Muscle layer of colon (tissue), 2 donors: Measurements from ENCODE around the gene TESK1.
"Not testable (repeated sequence)": the region's sequence is repeated elsewhere in the genome, so short reads cannot be mapped to it uniquely, and the experiment has no call there.

Experiments
- H3K27ac ChIP-seq: one replicate; pipeline ENCODE4 v1.7.0; 2013; ENCODE audit warnings: low read depth, mild to moderate bottlenecking, low read length, moderate library complexity
- H3K27me3 ChIP-seq, 2 donors: one replicate each; pipeline ENCODE4 v1.7.0; 2013; ENCODE audit warnings: low read length in 2 of 2, mild to moderate bottlenecking in 2 of 2; ENCODE audit not compliant: insufficient read depth in 2 of 2, control insufficient read depth in 1 of 2
- H3K36me3 ChIP-seq: one replicate; pipeline ENCODE4 v1.7.0; 2013; ENCODE audit warnings: mild to moderate bottlenecking, low read length; ENCODE audit not compliant: insufficient read depth
- H3K4me1 ChIP-seq: one replicate; pipeline ENCODE4 v1.7.0; 2013; ENCODE audit warnings: mild to moderate bottlenecking, low read length; ENCODE audit not compliant: insufficient read depth
- H3K4me3 ChIP-seq, 2 donors: one replicate each; pipeline ENCODE4 v1.7.0; 2013; ENCODE audit warnings: low read length in 2 of 2, low read depth in 1 of 2, mild to moderate bottlenecking in 1 of 2, moderate library complexity in 1 of 2
- H3K9ac ChIP-seq: one replicate; pipeline ENCODE4 v1.7.0; 2013; ENCODE audit warnings: low read length
- H3K9me3 ChIP-seq: one replicate; pipeline ENCODE4 v1.7.0; 2013; ENCODE audit warnings: mild to moderate bottlenecking, low read length
- donor health status: abdominal sarcoma.
- donor health status: Adenocarcinoma of cecum.

The TESK1 gene

DNA sequence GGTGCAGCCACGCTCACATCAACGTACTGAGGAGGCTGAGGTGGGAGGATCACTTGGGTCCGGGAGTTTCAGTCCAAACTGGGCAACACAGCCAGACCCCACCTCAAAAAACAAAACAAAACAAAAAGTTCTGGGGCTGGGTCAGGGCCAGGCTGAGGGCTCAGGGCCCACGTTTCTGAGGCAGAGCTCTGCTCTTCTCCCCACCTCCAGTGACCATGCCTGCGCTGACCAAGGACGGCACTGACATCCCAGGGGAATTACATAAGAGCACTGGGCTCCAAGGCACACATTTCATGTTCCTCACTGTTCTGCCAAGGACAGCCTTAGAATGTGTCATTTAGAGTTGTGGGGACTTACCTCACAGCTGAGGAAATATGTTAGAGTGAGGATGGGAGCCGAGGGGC lies 40.4 kb upstream of the TESK1 start:
- H3K27me3 ChIP-seq, result no peaks in the 10 kb centered on the region
- no peak overlapping the region for H3K4me3 ChIP-seq
- no peak overlapping the region for H3K9ac ChIP-seq
- no peak overlapping the region for H3K27ac ChIP-seq
- no peaks in the 10 kb centered on the region for H3K36me3 ChIP-seq
- H3K9me3 ChIP-seq, result no peaks in the 10 kb centered on the region
- peaks cover 31% of the 10 kb centered on the region for H3K4me1 ChIP-seq

DNA sequence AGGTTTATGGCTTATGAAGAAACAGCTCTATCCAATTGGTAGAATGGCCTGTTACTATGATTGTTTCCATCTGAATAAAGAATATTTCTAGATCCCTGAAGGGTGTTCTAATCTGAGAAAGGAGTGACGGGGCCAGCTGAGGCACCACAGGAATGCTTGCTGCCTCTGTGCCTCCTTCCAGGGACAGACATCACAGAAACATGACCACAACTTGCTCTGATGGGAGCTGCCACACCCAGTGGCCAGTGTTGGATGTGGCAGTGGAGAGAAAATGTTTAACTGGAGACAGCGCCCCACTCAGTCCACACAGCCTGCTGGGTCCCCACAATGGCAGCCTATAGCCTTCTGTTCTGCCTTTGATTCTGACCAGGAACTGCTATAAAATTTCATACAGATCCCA lies 38.6 kb upstream of the TESK1 start:
- H3K4me1 ChIP-seq, result peaks cover 31% of the 10 kb centered on the region
- H3K36me3 ChIP-seq, result no peaks in the 10 kb centered on the region
- no peak overlapping the region for H3K4me3 ChIP-seq
- no peak overlapping the region for H3K27ac ChIP-seq
- H3K27me3 ChIP-seq, result no peaks in the 10 kb centered on the region
- H3K9me3 ChIP-seq, result no peaks in the 10 kb centered on the region
- no peak overlapping the region for H3K9ac ChIP-seq

DNA sequence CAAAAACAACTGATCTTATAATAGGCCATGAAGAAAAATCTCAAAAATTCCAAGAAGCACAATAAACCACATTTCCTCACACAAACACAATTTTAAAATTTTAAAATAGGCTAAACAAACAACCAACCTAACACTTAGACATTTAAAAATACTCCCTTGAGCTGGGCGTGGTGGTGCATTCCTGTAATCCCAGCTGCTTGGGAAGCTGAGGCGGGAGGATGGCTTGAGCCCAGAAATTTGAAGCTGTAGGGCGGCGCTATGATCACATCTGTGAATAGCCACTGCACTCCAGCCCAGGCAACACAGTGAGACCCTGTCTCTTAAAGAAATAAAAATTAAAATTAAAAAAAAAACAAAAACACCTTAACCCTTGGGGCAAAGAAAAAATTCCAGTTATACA lies 36.9 kb upstream of the TESK1 start:
- peaks cover 22% of the 10 kb centered on the region for H3K4me1 ChIP-seq
- H3K4me3 ChIP-seq, result no peak overlapping the region
- no peaks in the 10 kb centered on the region for H3K36me3 ChIP-seq
- H3K27ac ChIP-seq, result no peak overlapping the region
- H3K9ac ChIP-seq, result no peak overlapping the region
- H3K27me3 ChIP-seq, result no peaks in the 10 kb centered on the region
- H3K9me3 ChIP-seq, result no peaks in the 10 kb centered on the region

DNA sequence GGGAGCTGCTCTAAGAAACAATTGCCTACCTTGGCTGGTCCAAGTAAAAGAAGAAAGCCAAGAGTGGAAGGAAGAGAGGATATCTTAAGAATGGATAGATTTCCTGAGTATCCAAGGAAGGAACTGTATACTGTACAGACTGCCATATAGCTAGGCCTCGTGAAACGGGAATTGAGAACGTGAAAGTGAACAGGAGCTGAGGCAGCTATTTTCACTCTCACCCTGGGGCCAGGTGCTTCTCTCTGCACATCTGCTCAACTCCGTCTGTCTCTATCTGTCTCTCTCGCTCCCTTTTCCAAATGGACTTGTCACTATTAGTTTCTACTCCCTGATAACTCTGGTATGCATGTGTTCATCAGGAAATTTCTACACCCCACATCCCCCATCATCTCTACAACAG lies 35.9 kb upstream of the TESK1 start:
- no peaks in the 10 kb centered on the region for H3K27me3 ChIP-seq
- no peak overlapping the region for H3K27ac ChIP-seq
- no peak overlapping the region for H3K4me3 ChIP-seq
- H3K4me1 ChIP-seq, result peaks cover 12% of the 10 kb centered on the region
- no peak overlapping the region for H3K9ac ChIP-seq
- no peaks in the 10 kb centered on the region for H3K9me3 ChIP-seq
- no peaks in the 10 kb centered on the region for H3K36me3 ChIP-seq

DNA sequence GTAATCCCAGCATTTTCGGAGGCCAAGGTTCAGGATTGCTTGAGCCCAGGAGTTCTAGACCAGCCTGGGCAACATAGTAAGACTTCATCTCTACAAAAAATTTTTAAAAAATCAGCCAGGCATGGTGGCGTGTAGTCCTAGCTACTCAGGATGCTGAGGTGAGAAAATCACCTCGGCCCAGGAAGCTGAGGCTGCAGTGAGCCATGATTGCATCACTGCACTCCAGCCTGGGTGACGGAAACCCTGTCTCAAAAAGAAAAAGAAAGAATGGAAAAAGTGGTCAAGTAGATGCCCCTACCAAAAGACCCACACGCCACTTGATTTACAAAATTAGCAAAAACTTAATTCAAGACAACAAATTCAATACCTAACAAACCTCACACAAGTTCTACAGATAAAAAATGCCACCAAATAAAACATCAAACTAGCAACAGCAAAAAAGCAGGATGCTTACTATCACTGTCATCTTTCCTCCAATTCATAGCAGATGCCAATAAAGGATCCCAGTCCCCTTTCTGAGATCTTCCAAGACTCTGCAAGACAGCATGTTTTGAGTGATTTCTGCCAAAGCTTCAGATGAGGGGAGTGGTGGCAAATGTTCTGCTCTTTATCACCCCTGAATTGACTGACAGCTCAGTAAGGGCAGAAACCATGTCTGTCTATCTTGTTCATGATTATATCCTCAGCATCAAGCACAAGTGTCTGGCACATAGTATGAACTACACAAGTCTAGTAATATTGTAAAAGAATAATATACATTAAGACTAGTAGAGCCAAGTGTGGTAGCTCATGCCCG lies 34.2 kb upstream of the TESK1 start:
- Histone ChIP-seq H3K36me3 (no peaks in the 10 kb centered on the region), H3K9ac (no peak overlapping the region), H3K27ac (no peak overlapping the region), H3K4me3 (no peak overlapping the region), H3K27me3 (no peaks in the 10 kb centered on the region), H3K9me3 (no peaks in the 10 kb centered on the region), H3K4me1 (no peaks in the 10 kb centered on the region)

DNA sequence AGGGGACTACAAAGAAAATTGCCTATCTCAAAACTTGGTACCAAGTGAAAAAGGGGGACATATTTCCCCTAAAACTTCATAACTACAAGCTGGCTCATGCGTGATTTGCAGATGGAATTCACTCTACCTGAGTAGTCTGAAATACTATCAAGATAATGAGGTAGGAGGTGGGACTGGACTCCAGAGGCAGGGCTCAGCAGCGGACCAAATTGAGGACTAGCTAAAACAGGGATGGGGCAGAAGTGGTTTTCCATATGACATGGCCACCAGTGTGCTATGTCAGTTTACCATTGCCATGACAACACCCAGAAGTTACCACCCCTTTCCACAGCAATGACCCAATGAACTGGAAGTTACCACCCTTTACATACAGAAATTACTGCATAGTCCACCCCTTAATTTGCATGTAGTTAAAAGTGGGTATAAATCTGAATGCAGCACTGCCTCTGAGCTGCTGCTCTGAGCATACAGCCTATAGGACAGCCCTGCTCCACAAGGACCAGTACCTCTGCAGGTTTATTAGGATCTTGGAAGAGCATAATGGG lies 30.4 kb upstream of the TESK1 start:
- Histone ChIP-seq H3K36me3 (no peaks in the 10 kb centered on the region), H3K9me3 (no peaks in the 10 kb centered on the region), H3K27me3 (no peaks in the 10 kb centered on the region), H3K4me3 (no peak overlapping the region), H3K4me1 (no peaks in the 10 kb centered on the region), H3K27ac (no peak overlapping the region), H3K9ac (no peak overlapping the region)

DNA sequence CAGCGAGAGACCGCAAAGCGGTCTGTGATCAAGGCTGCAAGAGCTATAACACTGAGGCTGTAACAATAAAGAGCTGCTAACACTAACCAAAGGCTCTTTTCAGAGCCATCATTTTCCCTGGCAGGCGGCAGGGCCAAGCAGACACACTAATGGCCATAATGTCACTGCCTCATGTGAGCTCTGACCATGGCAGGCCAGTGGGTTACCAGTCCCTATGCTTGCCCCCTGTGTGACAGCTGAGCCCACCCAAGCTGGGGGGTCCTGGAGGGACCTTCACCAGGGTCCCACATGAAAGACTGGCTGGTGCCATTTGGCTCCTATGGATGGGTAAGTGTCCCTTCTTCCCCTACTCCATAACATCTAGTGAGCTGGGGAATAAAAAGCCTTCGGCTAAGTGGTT lies 29.6 kb upstream of the TESK1 start:
- no peak overlapping the region for H3K27ac ChIP-seq
- H3K9ac ChIP-seq, result no peak overlapping the region
- H3K27me3 ChIP-seq, result no peaks in the 10 kb centered on the region
- no peaks in the 10 kb centered on the region for H3K4me1 ChIP-seq
- H3K36me3 ChIP-seq, result no peaks in the 10 kb centered on the region
- no peak overlapping the region for H3K4me3 ChIP-seq
- H3K9me3 ChIP-seq, result peaks cover 7% of the 10 kb centered on the region

DNA sequence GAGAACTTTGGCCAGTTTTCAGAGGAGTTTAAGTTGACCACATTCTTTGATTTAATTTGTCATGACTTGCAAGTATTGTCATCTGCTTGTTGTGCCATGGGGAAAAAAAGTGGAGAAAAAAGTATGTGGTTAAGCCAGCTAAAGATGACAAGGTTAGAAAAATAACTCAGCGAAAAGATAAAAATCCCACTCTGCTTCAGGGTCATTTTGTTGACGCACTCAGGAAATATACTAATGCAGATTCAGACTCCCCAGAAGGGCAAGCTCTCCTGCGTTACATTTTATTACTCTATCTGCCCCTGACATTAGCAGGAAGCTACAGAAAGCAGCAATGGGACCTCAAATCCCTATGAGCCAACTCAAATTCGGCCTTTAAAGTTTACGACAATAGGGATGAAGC lies 27.6 kb upstream of the TESK1 start:
- H3K9ac ChIP-seq, result no peak overlapping the region
- no peaks in the 10 kb centered on the region for H3K4me1 ChIP-seq
- H3K36me3 ChIP-seq, result no peaks in the 10 kb centered on the region
- H3K27me3 ChIP-seq, result no peaks in the 10 kb centered on the region
- peaks cover 10% of the 10 kb centered on the region for H3K9me3 ChIP-seq
- H3K4me3 ChIP-seq, result no peak overlapping the region
- H3K27ac ChIP-seq, result no peak overlapping the region

DNA sequence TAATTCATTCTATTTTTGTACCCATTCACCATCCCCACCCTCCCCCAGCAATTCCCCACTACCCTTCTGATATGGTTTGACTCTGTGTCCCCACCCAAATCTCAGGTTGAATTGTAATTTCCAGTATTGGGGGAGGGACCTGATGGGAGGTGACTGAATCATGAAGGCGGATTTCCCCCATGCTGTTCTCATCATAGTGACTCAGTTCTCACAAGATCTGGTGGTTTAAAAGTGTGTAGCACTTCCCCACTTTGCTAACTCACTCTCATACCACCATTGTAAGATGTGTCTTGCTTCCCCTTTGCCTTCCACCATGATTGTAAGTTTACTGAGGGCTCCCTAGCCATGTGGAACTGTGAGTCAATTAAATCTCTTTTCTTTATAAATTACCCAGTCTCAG lies 25.9 kb upstream of the TESK1 start:
- Histone ChIP-seq H3K27ac (no peak overlapping the region), H3K36me3 (no peaks in the 10 kb centered on the region), H3K4me3 (no peak overlapping the region), H3K27me3 (no peaks in the 10 kb centered on the region), H3K9ac (no peak overlapping the region), H3K9me3 (peaks cover 10% of the 10 kb centered on the region), H3K4me1 (no peaks in the 10 kb centered on the region)

DNA sequence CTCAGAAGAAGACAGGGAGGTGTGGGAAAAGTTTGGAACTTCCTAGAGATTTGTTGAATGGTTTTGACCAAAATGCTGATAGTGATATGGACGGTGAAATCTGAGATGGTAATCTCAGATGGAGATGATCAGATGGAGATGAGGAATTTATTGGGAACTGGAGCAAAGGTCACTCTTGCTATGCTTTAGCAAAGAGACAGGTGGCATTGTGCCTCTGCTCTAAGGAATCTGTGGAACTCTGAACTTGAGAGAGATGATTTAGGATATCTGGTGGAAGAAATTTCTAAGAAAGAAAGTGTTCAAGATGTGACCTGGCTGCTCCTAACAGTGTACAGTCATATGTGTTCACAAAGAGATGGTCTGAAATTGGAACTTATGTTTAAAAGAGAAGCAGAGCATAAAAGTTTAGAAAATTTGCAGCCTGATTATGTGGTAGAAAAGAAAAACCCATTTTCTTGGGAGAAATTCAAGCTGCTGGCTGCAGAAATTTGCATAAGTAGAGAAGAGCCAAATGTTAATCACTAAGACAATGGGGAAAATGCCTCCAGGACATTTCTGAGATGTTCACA lies 25.3 kb upstream of the TESK1 start:
- H3K4me3 ChIP-seq, H3K36me3 ChIP-seq, H3K27me3 ChIP-seq, H3K27ac ChIP-seq, H3K4me1 ChIP-seq, H3K9me3 ChIP-seq, H3K9ac ChIP-seq: not testable (repeated sequence)

DNA sequence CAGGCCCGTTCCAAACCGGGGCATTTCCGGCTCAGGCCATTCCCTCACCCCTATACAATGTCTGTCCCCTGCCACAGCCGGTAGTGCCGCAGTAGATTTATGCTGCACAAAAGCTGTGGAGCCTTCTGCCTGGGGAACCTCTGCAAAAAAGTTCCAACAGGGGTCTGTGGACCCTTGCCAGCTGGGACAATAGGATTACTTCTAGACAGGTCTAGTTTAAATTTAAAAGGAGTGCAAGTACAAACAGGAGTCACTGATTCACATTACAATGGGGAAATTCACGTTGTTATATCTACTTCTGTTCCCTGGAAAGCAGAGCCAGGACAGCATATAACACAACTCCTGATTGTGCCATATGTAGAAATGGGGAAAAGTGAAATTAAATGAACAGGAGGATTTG lies 21.5 kb upstream of the TESK1 start:
- not testable (repeated sequence) for H3K27ac ChIP-seq, H3K27me3 ChIP-seq, H3K36me3 ChIP-seq, H3K9ac ChIP-seq, H3K9me3 ChIP-seq, H3K4me1 ChIP-seq, H3K4me3 ChIP-seq

DNA sequence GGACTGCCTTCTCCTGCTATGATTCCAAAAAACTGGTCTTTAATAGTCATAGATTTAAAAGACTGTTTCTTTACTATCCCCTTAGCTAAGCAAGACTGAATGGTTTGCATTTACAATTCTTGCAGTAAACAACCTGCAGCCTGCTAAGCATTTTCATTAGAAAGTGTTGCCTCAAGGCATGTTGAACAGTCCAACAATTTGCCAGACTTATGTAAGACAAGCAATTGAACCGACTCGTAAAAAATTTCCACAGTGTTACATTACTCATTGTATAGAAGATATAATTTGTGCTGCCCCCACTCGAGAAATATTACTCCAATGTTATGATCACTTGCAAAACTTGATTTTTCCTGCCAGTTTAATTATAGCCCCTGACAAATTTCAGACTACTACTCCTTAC lies 20.4 kb upstream of the TESK1 start:
- H3K9ac ChIP-seq, H3K36me3 ChIP-seq, H3K4me1 ChIP-seq, H3K27me3 ChIP-seq, H3K4me3 ChIP-seq, H3K27ac ChIP-seq, H3K9me3 ChIP-seq: not testable (repeated sequence)
